Right lobe of liver (tissue), 6 donors: ENCODE data around the gene CCDC183. TPM values are rescaled to one million over a fixed set of nuclear protein-coding genes. Genes with fewer than 3 reads are reported as not detected.
A peak's percentile ranks its signal among the peaks of the same experiment; 100 is the strongest.
"Not testable (repeated sequence)": the region's sequence is repeated elsewhere in the genome, so short reads cannot be mapped to it uniquely, and the experiment has no call there.

Experiments used
- ATAC-seq, 4 donors: fragments of 200-7000 bp; cut with Tn5 transposase; one replicate each; pipeline ENCODE4 v1.9.1; 2020; ENCODE audit warnings: mild to moderate bottlenecking in 4 of 4, moderate library complexity in 4 of 4
- DNase-seq, 3 donors: peaks; one replicate each; pipeline ENCODE4 v3.0.0-alpha.2; 2020
- H3K27ac ChIP-seq, 3 donors: fragments of 200-600 bp; one replicate each; pipeline ENCODE4 v1.8.0; 2022
- H3K27me3 ChIP-seq, 2 donors: fragments of 200-600 bp; one replicate each; pipeline ENCODE4 v1.8.0; 2022
- H3K36me3 ChIP-seq, 4 donors: fragments of 200-600 bp; sonication (generic) in 1 of 4; one replicate each; pipeline versions ENCODE4 v1.5.1 to v1.8.0; 2017 to 2022; ENCODE audit warnings: control low read depth in 1 of 4
- H3K4me1 ChIP-seq, 4 donors: fragments of 200-600 bp; sonication (generic) in 1 of 4; one replicate each; pipeline versions ENCODE4 v1.5.1 to v1.8.0; 2017 to 2022; ENCODE audit warnings: control low read depth in 1 of 4
- H3K4me3 ChIP-seq, 3 donors: fragments of 200-600 bp; one replicate each; pipeline ENCODE4 v1.8.0; 2022
- H3K9me3 ChIP-seq, 4 donors: fragments of 200-600 bp; sonication (generic) in 1 of 4; one replicate each; pipeline versions ENCODE4 v1.5.1 to v1.8.0; 2017 to 2022; ENCODE audit warnings: control low read depth in 1 of 4
- POLR2A ChIP-seq: fragments of 450-650 bp; IDR thresholded peaks from one replicate; pipeline ENCODE4 v1.6.1; 2017; ENCODE audit warnings: antibody characterized with exemption, mild to moderate bottlenecking
- WGBS: methylation state at CpG from one replicate; pipeline ENCODE4 v1.1.6; 2018; ENCODE audit warnings: low coverage, low lambda C conversion rate; ENCODE audit not compliant: insufficient coverage; ENCODE audit errors: missing lambda C conversion rate; 5-methylcytosine and 5-hydroxymethylcytosine counted together
- intact Hi-C, 2 donors: fragments of 100-400 bp; cut with DNase I; formaldehyde crosslinking; loops; one replicate each; pipeline versions ENCODE4 v1.11.2 to v1.14.1; 2022
- total RNA-seq, 6 experiments: library from RNA; depleted of rRNA in 2 of 6; stranded (reverse); fragments of >200 nt in 2 of 6; fragmentation: NEBNext Ultra II Directional in 3 of 6; extraction: Animal tissue kit (Norgen Biotek cat#: 25700) in 3 of 6; gene quantifications; one replicate each; pipeline versions ENCODE4 v1.1.0 to v1.2.4, GENCODE V29; 2016 to 2023
- TF ChIP-seq, protein P1 (sequence below), 4 donors: fragments of 200-600 bp in 3 of 4; fragments of 450-650 bp in 1 of 4; IDR thresholded peaks; one replicate each; pipeline versions ENCODE4 v1.5.1 to v1.8.0; 2016 to 2022; ENCODE audit warnings: antibody characterized with exemption in 4 of 4, mild to moderate bottlenecking in 2 of 4
- donor health status: DM: no; HTN: yes; CAD: no.
- donor health status: DM: no; HTN: no; CAD: no.
- donor health status: DM: no; HTN: no; CAD: no.
- donor health status: DM: no; HTN: yes; CAD: no.
- donor health status: DM: no; HTN: yes; CAD: no.

The CCDC183 gene
- total RNA-seq, 6 experiments from 2014 or later, result 0.43 to 1.2 (median 0.74) TPM; not detected in 1

DNA sequence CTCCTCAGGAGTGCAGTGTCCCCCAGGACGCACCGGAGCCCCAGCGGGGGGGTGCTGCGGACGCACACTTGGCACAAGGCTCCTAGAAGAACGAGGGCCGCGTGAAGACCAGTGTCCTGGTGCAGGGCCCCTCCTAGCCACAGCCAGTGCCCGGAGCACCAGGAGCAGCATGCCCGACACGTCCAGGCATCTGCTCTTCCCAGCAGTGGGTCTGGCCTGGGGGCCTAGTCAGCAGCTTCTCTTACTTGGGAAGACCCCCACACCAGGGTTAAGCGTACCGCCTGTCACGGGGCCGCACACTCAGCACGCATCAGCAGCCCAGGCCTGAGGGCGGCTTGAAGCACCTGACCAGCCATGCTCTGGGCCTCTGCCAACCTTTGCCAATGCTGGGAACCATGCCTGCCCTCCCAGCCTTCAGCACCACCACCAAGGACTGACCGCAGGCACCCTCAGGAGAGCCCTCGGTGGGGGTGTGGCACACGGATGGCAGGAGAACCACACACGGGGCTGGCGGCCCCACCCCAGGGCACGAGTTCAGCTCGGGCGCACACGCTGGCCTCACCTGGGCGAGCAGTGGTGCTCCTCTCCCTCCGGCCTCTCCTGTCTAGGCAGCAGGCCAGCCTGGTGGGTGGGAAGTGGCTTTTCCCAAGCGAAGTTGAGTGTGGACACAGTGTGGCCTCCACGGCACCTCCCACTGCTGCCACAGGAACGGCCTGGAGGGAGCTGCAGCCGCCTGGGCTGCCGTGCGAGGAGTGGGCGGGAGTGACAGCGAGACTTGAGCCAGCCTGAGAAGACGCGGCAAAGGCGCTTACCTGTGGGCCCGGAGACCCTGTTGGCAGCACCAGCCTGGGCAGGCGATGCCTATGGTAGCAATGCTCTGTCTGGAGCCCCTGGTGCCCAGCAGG lies 34.1 kb downstream of the CCDC183 start:
- TF ChIP-seq POLR2A, result no peak
- TF ChIP-seq, protein P1, sequence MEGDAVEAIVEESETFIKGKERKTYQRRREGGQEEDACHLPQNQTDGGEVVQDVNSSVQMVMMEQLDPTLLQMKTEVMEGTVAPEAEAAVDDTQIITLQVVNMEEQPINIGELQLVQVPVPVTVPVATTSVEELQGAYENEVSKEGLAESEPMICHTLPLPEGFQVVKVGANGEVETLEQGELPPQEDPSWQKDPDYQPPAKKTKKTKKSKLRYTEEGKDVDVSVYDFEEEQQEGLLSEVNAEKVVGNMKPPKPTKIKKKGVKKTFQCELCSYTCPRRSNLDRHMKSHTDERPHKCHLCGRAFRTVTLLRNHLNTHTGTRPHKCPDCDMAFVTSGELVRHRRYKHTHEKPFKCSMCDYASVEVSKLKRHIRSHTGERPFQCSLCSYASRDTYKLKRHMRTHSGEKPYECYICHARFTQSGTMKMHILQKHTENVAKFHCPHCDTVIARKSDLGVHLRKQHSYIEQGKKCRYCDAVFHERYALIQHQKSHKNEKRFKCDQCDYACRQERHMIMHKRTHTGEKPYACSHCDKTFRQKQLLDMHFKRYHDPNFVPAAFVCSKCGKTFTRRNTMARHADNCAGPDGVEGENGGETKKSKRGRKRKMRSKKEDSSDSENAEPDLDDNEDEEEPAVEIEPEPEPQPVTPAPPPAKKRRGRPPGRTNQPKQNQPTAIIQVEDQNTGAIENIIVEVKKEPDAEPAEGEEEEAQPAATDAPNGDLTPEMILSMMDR (IDR thresholded peaks at IDR 0.05), result no peak
- Histone ChIP-seq H3K36me3 (peaks cover 0 to 31% (median 4%) of the 10 kb centered on the region in 4 donors), H3K4me3 (no peak overlapping the region), H3K27ac (no peak overlapping the region), H3K4me1 (no peaks in the 10 kb centered on the region), H3K9me3 (no peaks in the 10 kb centered on the region), H3K27me3 (no peaks in the 10 kb centered on the region)
- peak in 2 of 3 donors; percentile 47 to 51 for DNase-seq
- intact Hi-C loops, result no loop called here
- ATAC-seq, result peak in 1 of 4 donors; percentile 7
- WGBS, result 80% methylated on average over 1 of the region's 41 CpGs

DNA sequence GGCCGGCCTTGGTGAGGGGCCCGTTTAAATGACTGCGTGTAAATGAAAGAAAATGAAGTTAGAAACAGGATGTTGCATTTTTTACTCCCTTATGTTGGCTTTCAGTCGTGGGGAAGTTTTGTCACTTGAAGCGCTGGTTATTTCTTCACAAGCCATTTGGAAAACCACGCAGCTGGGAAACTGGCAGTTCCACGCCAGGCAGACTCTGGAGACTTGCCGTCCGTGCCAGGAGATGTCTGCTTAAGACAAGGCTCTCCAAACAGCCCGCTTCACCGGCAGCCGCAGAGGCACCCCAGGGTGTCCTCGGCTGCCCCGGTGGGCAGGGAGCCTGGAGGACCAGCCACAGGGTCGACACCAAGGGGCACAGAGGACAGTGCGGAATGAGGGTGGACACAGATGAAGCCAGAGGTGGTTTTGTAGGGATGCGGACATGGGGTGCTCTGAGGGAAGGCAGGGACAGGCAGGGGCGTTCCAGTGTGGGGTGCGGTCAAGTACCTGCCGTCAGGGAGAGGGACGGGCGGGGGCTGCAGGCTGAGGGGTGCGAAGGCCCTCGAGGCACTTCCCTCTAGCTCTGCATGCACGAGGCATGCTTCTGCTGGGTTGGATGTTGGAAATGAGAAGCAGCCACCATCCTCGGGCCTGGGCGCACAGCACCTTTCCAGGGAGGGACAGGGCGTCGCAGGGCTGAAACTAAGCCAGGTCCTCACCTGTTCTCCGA lies 35.0 kb downstream of the CCDC183 start:
- 93% methylated on average over 13 of the region's 30 CpGs for WGBS
- ATAC-seq (no peak), DNase-seq (peak in 1 of 3 donors; percentile 32)
- TF ChIP-seq, protein P1 (IDR thresholded peaks at IDR 0.05), result no peak
- TF ChIP-seq POLR2A, result no peak
- H3K9me3 ChIP-seq, result no peaks in the 10 kb centered on the region
- H3K4me3 ChIP-seq, result no peak overlapping the region
- no peaks in the 10 kb centered on the region for H3K27me3 ChIP-seq
- H3K36me3 ChIP-seq, result peaks cover 0 to 23% (median 4%) of the 10 kb centered on the region in 4 donors
- H3K27ac ChIP-seq, result no peak overlapping the region
- intact Hi-C loops, result no loop called here
- no peaks in the 10 kb centered on the region for H3K4me1 ChIP-seq

DNA sequence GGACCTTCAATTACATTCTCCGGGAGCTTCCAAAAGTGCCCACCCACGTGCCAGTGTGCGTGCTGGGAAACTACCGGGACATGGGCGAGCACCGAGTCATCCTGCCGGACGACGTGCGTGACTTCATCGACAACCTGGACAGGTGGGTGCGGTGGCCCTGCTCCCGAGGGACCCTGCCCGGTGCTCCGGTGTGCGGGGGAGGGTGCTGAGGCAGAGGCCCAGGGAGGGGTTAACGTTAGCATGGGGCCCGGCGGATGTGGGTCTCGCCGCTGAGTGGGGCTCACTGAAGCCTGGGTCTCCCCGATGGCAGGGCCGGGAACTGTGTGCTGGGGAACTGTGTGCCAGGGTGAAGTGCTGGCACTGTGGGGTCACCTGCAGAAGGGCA lies 35.6 kb downstream of the CCDC183 start:
- Histone ChIP-seq H3K9me3 (no peaks in the 10 kb centered on the region), H3K36me3 (peaks cover 0 to 17% (median 4%) of the 10 kb centered on the region in 4 donors), H3K27ac (no peak overlapping the region), H3K4me1 (no peaks in the 10 kb centered on the region), H3K4me3 (no peak overlapping the region), H3K27me3 (no peaks in the 10 kb centered on the region)
- 92% methylated on average over 8 of the region's 23 CpGs for WGBS
- DNase-seq (peak in 2 of 3 donors; percentile 45 to 50), ATAC-seq (no peak)
- no peak for TF ChIP-seq POLR2A
- TF ChIP-seq, protein P1 (IDR thresholded peaks at IDR 0.05), result no peak
- intact Hi-C loops, result no loop called here

DNA sequence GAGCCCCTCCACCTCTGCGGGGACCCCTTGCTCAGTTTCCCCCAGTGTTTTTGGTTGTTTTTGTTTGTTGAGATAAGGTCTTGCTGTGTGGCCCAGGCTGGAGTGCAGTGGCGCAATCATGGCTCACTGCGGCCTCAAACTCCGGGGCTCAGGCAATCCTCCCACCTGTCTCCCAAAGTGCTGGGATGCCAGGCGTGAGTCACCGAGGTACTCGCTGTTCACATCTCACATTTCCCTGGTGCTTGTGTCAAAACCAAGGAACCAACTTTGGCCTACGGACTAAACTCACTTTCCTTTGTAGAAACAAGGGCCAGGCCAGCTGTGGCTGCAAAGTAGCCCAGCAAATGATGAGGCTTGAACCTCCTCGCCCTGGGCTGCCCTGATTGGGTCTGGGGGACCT lies 36.4 kb downstream of the CCDC183 start:
- Histone ChIP-seq H3K4me1 (no peaks in the 10 kb centered on the region), H3K36me3 (peaks cover 0 to 17% (median 4%) of the 10 kb centered on the region in 4 donors), H3K4me3 (no peak overlapping the region), H3K27me3 (no peaks in the 10 kb centered on the region), H3K27ac (no peak overlapping the region), H3K9me3 (no peaks in the 10 kb centered on the region)
- ATAC-seq, result no peak
- no peak for TF ChIP-seq POLR2A
- TF ChIP-seq, protein P1 (IDR thresholded peaks at IDR 0.05), result no peak
- peak in 1 of 3 donors; percentile 46 for DNase-seq
- 78% methylated on average over 3 of the region's 9 CpGs for WGBS
- intact Hi-C loops, result no loop called here

DNA sequence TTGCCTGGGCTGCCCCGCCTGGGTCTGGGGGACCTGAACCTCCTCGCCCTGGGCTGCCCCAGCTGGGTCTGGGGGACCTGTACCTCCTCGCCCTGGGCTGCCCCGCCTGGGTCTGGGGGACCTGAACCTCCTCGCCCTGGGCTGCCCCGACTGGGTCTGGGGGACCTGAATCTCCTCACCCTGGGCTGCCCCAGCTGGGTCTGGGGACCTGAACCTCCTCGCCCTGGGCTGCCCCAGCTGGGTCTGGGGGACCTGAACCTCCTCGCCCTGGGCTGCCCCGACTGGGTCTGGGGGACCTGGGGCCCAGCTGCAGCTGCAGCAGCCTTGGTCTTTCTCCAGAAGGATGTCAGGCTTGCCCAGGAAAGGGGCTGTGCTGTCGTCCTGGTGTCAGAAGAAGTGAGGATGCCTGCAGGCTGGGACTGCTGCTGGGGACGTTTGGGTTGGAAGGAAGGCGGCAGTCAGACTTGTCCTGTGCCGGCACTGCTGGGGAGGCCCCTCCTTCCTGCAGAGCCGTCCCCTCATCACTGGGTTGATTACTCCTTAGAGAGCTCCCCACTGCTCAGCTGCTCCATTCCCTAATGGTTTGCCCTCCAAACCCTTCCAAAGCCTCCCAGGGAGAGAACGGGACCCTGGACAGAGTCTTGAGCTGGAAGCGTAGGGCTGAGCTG lies 37.4 kb downstream of the CCDC183 start:
- H3K4me3 ChIP-seq, intact Hi-C loops, H3K9me3 ChIP-seq, H3K27me3 ChIP-seq, H3K4me1 ChIP-seq, H3K27ac ChIP-seq, ATAC-seq: not testable (repeated sequence)
- H3K36me3 ChIP-seq, result peaks cover 0 to 17% (median 4%) of the 10 kb centered on the region in 4 donors
- 100% methylated on average over 2 of the region's 16 CpGs for WGBS
- DNase-seq, result peak in 1 of 3 donors; percentile 31
